ENCODE results near the gene LRRC1.
"Not testable (repeated sequence)": the region's sequence is repeated elsewhere in the genome, so short reads cannot be mapped to it uniquely, and the experiment has no call there.

The LRRC1 gene

DNA sequence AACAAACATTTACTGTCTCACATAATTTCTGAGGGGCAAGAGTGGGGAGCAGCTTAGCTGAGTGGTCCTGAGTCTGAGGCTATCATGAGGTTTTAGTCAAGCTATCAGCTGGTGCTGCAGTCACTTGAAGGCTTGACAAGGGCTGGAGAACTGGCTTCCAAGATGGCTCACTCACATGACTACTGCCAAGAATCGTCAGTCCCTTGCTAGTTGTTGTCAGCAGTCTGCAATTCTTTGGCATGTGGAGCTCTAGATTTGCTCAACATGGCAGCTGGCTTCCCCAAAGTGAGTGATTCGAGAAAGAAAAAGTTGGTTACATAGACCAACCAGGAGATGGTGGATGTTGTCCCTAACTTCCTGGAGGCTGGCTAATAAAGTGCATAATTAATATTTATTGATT, 2.8 kb upstream of the LRRC1 start:
- in situ Hi-C loops (cut with MboI; ENCODE audit: low sequenced_read_pairs): no loop called here

GRCh38 chr6:53792973-53793317, 1.9 kb upstream of the LRRC1 start:
- in situ Hi-C loops (cut with MboI; ENCODE audit: low sequenced_read_pairs): no loop called here

GRCh38 chr6:53793318-53794136, 1.3 kb upstream of the LRRC1 start:
- in situ Hi-C loops (cut with MboI; ENCODE audit: low sequenced_read_pairs): no loop called here

DNA sequence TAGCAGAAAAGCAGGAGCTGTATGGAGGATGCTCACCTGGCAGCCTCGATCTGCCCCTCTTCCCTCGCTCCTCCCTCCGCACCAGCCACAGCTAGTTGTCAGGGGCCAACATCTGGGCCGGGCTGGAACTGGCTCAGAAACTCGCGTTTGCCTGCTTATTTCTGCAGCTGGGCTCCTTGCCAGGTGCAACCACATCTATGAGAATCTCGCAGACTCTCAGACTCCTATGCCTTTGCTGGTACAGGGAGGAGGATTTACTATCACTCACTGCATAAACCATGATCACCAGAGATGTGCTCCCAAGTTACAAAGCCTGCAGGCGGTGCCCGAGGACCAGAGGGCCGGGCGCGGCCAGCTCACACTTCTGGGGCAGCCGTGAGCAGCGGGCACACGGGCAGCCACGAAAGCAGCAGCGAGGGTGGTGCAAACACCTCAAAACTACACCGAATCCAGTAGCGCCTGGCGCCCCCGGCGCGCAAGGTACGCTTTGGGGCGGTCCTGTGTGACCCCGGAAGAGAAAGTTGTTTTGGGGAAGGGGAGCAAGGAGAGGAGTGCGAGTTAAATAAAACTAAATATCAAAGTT, 577 bp upstream of the LRRC1 start:
- in situ Hi-C loops (cut with MboI; ENCODE audit: low sequenced_read_pairs): no loop called here

GRCh38 chr6:53795340-53795701, 516 bp downstream of the LRRC1 start:
- in situ Hi-C loops (cut with MboI; ENCODE audit: low sequenced_read_pairs): no loop called here

- in situ Hi-C loops (cut with MboI; ENCODE audit: low sequenced_read_pairs): no loop called here
These were observed 1.1 kb downstream of the LRRC1 start for GRCh38 chr6:53795702-53796450.

DNA sequence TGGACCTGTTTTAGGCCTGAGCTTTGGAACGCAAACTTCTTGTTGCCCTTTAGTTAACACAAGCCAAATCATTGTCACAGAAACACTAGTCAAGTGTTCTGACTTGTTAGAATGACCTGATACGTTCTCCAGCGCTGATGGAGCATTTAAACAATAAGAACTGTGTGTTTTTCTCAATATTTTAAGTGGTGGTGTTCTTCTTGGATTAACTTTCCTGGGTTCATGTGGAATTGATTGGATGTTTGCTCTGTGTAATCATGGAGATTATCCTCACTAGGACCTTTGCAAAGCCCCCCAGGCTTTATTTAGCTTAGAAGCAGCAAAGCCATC, 1.6 kb downstream of the LRRC1 start:
- in situ Hi-C loops (cut with MboI; ENCODE audit: low sequenced_read_pairs): no loop called here

GRCh38 chr6:53796791-53797190, 2.0 kb downstream of the LRRC1 start:
- in situ Hi-C loops (cut with MboI; ENCODE audit: low sequenced_read_pairs): no loop called here

DNA sequence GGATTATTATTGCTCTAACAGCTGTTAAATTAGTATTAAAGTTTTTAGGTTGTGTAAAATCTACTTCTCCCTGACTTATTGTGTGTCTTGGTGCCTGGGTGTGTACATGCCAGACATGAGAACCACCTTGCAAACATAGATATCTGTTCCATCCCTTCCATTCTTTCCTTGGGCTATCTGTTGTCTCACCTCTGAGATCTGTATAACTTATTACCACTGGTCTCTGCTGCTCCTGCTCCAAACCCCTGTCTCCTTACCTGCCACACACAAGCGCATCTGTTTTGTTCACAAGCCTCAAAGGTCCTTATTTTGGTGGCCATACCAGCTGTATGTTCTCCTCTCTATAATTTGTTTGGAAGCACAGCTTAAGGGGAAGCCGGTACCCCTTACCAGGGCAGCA, 2.5 kb downstream of the LRRC1 start:
- in situ Hi-C loops (cut with MboI; ENCODE audit: low sequenced_read_pairs): no loop called here

- in situ Hi-C loops (cut with MboI; ENCODE audit: low sequenced_read_pairs): no loop called here
These were observed 4.5 kb downstream of the LRRC1 start for GRCh38 chr6:53799340-53799739.

DNA sequence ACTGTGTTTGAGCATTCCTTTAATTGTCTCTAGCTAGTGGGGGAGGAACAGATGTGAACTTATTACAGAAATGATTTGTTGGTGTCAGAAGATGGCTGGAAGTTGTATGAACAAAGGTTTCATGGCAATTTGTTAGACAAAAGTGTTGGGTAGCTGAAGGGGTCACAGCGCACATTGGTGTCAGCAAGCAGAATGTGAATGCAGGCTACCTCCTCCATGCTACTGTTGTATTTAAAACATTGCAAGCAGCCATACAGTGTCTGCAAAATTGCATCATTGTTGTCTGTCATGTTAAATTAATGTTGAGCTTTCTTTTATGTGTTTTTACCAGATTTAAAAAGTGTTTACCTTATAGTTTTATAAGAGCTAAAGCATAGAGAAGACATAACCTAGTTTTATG, 6.2 kb downstream of the LRRC1 start:
- in situ Hi-C loops (cut with MboI; ENCODE audit: low sequenced_read_pairs): no loop called here

DNA sequence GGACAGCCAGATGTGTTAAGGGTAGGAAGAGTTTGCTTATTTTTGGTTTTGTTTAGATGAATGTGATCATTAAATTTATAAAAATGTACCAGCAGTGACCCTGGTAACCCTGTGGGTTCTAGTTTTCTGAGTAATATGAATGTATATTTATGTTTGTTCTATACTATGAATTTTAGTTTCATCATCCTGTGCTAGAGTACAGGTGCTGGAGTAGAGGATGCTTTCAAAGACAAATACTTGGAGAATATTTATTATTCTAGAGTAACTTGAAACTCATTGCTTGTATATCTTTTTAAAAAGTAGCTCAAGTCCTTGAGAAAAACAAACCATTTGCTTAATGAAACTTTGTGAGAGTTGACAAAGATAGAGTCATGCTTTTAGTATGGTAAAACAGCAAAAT, 7.8 kb downstream of the LRRC1 start:
- in situ Hi-C loops (cut with MboI; ENCODE audit: low sequenced_read_pairs): no loop called here

GRCh38 chr6:53803081-53803860, 8.5 kb downstream of the LRRC1 start:
- in situ Hi-C loops (cut with MboI; ENCODE audit: low sequenced_read_pairs): no loop called here

- in situ Hi-C loops (cut with MboI; ENCODE audit: low sequenced_read_pairs): no loop called here
These were observed 10.2 kb downstream of the LRRC1 start for GRCh38 chr6:53805016-53805415.

DNA sequence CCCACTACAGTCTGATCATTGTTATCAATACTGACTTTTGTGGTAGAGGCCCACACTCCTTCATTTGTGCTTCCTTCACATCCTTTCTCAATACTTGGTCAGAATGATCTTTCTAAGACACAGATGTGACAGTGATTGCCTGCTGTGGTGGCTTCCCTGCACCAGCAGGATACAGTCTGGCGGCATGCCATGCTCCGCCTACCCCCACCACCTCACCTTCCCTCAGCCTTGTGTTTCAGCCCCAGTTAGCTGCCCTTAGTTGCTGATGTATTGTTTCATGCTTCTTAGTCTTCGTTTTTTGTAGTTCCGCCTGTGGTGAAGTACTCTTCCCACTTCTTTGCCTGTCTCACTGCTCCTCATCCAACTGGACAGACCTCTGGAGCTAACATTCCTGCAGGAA, 10.9 kb downstream of the LRRC1 start:
- in situ Hi-C loops (cut with MboI; ENCODE audit: low sequenced_read_pairs): no loop called here

- in situ Hi-C loops (cut with MboI; ENCODE audit: low sequenced_read_pairs): not testable (repeated sequence)
These were observed 12.8 kb downstream of the LRRC1 start for GRCh38 chr6:53807606-53808005.

GRCh38 chr6:53808302-53808881, 13.6 kb downstream of the LRRC1 start:
- in situ Hi-C loops (cut with MboI; ENCODE audit: low sequenced_read_pairs): no loop called here

- in situ Hi-C loops (cut with MboI; ENCODE audit: low sequenced_read_pairs): no loop called here
These were observed 14.9 kb downstream of the LRRC1 start for GRCh38 chr6:53809691-53810090.

DNA sequence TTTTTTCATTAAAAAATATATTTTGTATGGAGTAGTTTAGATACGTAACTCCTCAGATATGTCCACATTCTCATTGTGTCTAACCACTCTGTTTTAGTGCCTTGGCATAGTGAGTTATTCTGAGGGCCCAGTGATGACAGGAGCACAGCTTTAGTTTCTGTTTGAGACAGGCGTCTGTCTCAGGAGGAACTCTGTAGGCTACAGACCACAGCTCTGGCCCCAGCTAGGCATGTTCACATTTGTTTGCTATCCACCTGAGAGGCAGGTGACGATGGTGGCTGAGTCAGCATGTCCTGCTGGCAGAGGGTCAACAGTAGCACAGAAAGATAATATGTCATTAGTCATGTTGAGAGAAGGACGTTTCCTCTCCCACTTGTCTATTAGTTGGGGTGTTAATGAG, 16.3 kb downstream of the LRRC1 start:
- in situ Hi-C loops (cut with MboI; ENCODE audit: low sequenced_read_pairs): no loop called here

DNA sequence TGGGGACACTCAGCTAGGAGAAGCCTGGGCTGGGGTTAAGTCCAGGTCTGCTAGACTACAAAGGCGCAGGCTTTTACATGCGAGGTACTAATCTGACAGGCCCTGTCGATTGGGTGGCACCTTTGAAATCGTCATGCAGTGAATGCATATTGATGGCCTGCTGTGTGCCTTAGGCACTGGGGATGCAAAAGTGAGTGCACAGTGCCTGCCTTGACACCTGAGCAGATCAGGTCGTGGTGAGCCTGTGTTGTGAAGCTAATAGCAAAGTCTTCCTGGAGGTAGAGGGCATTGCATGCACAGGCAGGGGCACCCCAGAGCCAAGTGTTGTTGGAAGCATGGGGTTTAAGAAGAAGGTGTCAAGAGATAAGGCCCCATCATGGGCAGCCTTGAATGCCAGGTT, 16.9 kb downstream of the LRRC1 start:
- in situ Hi-C loops (cut with MboI; ENCODE audit: low sequenced_read_pairs): no loop called here

DNA sequence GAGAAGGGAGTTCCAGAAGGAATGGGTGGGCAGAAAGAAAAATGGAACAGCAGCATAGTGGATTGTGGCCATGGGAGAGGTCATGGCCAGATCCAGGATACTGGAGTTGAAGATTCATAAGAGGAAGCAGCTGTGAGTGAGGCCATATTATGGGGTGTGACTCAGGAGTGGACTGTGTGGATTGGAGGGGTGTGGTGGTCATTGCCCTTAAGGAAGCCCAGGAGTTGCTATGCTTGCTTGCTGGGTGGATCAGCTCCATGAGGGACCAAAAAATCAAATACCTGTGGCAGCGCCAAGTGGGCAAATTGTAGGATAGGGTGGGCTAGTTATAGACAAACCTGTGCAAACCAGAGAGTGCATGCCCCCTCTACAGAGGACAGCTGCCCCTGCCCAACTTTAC, 18.3 kb downstream of the LRRC1 start:
- in situ Hi-C loops (cut with MboI; ENCODE audit: low sequenced_read_pairs): no loop called here
